Type B pancreatic cell (in vitro differentiated cells): ENCODE results near the gene CXADR. TPM values are rescaled to one million over a fixed set of nuclear protein-coding genes. Genes with fewer than 3 reads are reported as not detected.

Experiments
- DNase-seq: peaks from one replicate; pipeline ENCODE4 v3.0.0; 2021; ENCODE audit warnings: mixed read lengths; ENCODE audit not compliant: unreplicated experiment; ENCODE audit errors: extremely low spot score
- H3K27ac Mint-ChIP-seq: 2 replicates; pipeline ENCODE4 v1.8.0; 2021; ENCODE audit warnings: mild to moderate bottlenecking, mixed read lengths
- H3K27me3 Mint-ChIP-seq: 2 replicates; pipeline ENCODE4 v1.8.0; 2021; ENCODE audit warnings: mixed read lengths
- H3K36me3 Mint-ChIP-seq: 2 replicates; pipeline ENCODE4 v1.8.0; 2021; ENCODE audit warnings: mixed read lengths
- H3K4me1 Mint-ChIP-seq: one replicate; pipeline ENCODE4 v1.8.0; 2021; ENCODE audit warnings: mixed read lengths; ENCODE audit not compliant: unreplicated experiment
- H3K4me3 Mint-ChIP-seq: 2 replicates; pipeline ENCODE4 v1.8.0; 2021; ENCODE audit warnings: mild to moderate bottlenecking, mixed read lengths
- H3K9me3 Mint-ChIP-seq: 2 replicates; pipeline ENCODE4 v1.8.0; 2021; ENCODE audit warnings: mixed read lengths
- CTCF ChIP-seq: fragments of 200-600 bp; sonication (generic); conservative IDR thresholded peaks from 2 replicates; pipeline ENCODE4 v1.5.0; 2021; ENCODE audit warnings: antibody characterized with exemption, mild to moderate bottlenecking
- total RNA-seq: library from RNA; stranded (reverse); gene quantifications from 2 replicates; pipeline ENCODE4 v1.2.1, GENCODE V29; 2021; ENCODE audit warnings: low replicate concordance

The CXADR gene
- total RNA-seq, 1 donor from 2014 or later: 47.3 TPM

- no peak for TF ChIP-seq CTCF
- peaks cover 43% of the 10 kb centered on the region for H3K4me1 Mint-ChIP-seq
- H3K27ac Mint-ChIP-seq: peak overlapping the region; percentile 13
- H3K4me3 Mint-ChIP-seq: peak overlapping the region; percentile 59
- DNase-seq: no peak
- H3K9me3 Mint-ChIP-seq: peaks cover 8% of the 10 kb centered on the region
- H3K36me3 Mint-ChIP-seq: peaks cover 39% of the 10 kb centered on the region
- H3K27me3 Mint-ChIP-seq: no peaks in the 10 kb centered on the region
Measured at GRCh38 chr21:17539323-17539722, 26.5 kb downstream of the CXADR start.

- DNase-seq: no peak
- Mint-ChIP-seq H3K9me3 (peaks cover 8% of the 10 kb centered on the region), H3K27me3 (no peaks in the 10 kb centered on the region), H3K36me3 (peaks cover 39% of the 10 kb centered on the region), H3K4me3 (no peak overlapping the region), H3K4me1 (peaks cover 46% of the 10 kb centered on the region), H3K27ac (no peak overlapping the region)
- TF ChIP-seq CTCF: no peak
Measured at GRCh38 chr21:17539743-17540341, 27.0 kb downstream of the CXADR start.

- peaks cover 8% of the 10 kb centered on the region for H3K9me3 Mint-ChIP-seq
- no peak overlapping the region for H3K4me3 Mint-ChIP-seq
- H3K4me1 Mint-ChIP-seq: peaks cover 46% of the 10 kb centered on the region
- H3K36me3 Mint-ChIP-seq: peaks cover 39% of the 10 kb centered on the region
- no peak for TF ChIP-seq CTCF
- peak overlapping the region; percentile 30 for H3K27ac Mint-ChIP-seq
- no peaks in the 10 kb centered on the region for H3K27me3 Mint-ChIP-seq
- DNase-seq: no peak
Measured at GRCh38 chr21:17540530-17540929, 27.7 kb downstream of the CXADR start.

- DNase-seq: no peak
- H3K27ac Mint-ChIP-seq: no peak overlapping the region
- peaks cover 6% of the 10 kb centered on the region for H3K9me3 Mint-ChIP-seq
- TF ChIP-seq CTCF: no peak
- H3K4me1 Mint-ChIP-seq: peaks cover 45% of the 10 kb centered on the region
- H3K27me3 Mint-ChIP-seq: peaks cover 3% of the 10 kb centered on the region
- peaks cover 37% of the 10 kb centered on the region for H3K36me3 Mint-ChIP-seq
- no peak overlapping the region for H3K4me3 Mint-ChIP-seq
Measured at GRCh38 chr21:17542371-17543011, 29.6 kb downstream of the CXADR start.

- H3K4me3 Mint-ChIP-seq: no peak overlapping the region
- peaks cover 39% of the 10 kb centered on the region for H3K4me1 Mint-ChIP-seq
- peaks cover 35% of the 10 kb centered on the region for H3K36me3 Mint-ChIP-seq
- peak overlapping the region; percentile 47 for H3K27ac Mint-ChIP-seq
- DNase-seq: no peak
- H3K27me3 Mint-ChIP-seq: peaks cover 3% of the 10 kb centered on the region
- peaks cover 4% of the 10 kb centered on the region for H3K9me3 Mint-ChIP-seq
- no peak for TF ChIP-seq CTCF
Measured at GRCh38 chr21:17545007-17545406, 32.2 kb downstream of the CXADR start.
